ENCODE data around the gene ADORA2A.

Gene ADORA2A

DNA sequence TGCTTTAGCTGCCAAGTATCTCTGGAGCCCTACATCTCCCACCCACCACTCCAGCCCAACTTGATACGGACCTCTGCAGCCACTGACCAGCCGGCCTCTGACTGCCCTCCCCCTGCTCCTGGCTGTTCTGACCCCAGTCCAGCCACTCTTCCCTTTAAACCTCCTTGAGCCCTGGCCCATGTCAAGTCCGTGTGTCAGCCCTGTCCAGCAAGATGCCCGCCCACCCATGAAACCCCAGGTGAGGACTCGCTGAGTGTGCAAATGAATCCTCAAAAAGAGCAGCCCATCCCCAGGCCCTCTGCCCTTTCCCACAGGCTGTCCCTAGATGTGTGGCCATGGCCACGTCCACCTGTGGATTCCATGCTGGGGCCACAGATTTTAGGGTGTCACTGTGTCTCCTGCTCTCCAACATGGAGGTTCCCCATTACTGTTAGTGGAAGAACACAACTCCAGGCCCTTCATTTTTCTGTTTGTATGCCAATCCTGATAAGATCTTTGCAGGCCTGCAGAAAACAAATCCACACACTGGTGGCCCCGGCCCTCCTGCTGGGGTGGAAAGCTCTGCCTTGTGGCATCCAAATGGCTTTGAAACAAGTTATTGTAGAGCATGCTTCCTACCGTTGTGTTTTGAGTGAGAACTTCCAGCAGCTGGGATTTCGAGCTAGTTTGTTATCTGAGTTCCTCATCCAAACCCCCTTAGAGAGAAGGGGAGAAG lies 22.7 kb upstream of the ADORA2A start:
- no peak for DNase-seq

DNA sequence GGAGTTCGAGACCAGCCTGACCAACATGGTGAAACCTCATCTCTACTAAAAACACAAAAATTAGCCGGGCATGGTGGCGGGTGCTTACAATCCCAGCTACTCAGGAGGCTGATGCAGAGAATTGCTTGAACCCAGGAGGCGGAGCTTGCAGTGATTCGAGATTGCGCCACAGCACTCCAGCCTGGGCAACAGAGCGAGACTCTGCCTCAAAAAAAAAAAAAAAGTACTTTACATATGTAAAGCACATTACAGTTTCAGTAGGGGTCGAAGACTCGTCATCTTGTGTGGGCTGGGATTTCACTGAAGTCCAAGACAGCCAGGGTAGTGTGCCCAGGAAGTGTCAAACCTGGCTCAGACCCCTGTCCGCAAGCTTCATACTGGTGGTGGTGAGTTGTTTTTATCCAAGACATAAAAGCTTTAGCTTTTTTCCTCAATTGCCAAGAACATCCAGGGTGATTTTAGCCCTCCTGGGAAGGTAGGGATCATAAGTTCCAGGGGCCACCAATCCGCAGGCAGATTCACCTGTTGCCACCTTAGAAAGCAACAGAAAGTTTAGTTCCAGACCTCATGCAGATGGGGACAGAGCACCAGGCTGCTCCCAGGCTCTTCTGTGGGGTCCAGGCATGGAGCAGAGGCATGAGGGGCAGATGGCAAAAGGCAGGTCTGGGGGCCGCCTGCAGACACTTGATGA lies 21.6 kb upstream of the ADORA2A start:
- no peak for DNase-seq

DNA sequence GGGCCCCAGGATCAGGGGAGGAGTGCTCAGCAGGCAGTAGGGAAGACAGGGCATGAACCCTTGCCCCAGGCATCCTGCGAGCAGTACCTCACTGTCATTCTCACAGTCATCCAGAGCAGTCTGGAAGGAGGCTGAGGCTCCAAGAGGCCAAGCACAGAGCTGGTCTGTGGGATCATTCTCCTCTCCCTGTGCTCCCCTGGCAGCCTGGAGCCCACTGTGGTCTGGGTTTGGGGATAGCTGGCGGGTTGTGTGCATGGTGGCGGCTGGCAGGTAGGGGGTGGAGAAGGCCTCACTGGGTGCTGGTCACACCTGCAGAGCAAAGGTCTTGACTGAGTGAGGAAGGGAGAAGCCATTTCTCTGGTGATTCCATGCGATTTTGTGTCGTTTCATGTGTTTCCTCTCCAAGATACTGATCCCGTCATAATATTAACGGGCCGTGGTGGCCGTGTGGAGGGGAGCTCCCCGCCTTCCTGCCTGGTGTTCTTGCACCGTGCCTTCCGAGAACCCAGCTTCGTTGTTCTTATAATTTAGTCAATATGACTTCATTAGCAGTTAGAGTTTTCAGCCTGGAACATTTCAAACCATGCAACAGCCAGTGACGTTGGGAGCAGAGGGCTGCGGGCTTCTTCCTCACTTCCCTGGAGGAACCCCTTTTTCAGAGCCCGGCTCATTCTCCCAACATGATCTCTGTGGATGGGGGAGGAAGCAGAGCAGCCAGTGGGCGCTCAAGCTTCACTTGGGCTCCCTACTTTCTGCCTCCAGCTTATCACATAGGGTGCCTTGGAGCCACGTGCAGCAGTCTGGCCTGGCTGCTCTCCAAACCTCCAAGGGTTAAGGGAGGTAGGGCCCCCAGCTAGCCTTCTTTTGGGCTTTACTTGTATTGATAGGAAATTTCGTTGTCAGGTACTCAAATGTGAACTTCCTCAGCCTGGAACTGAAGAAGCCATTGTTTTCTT lies 20.8 kb upstream of the ADORA2A start:
- DNase-seq = no peak

GRCh38 chr22:24407278-24407665 lies 20.1 kb upstream of the ADORA2A start:
- no peak for DNase-seq

GRCh38 chr22:24407884-24408283 lies 19.5 kb upstream of the ADORA2A start:
- no peak for DNase-seq

DNA sequence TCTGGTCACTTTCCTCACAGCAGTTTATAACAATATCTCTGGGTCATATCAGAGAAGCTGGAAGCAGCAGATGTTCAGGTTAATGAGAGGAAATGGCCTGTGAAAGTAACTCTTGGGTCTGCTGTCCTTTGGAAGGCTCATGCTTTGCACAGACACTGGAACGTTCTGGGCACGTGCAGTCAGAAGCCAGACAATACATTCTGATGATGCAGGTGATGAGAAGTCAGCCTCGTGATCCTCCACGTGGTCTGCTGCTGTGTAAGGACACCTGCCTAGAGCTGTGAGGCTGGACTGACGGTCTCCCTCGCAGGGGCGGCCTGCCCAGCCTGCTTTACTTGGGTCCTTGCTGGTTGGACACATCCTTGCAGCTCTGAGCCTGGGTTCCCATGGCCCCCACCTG lies 18.8 kb upstream of the ADORA2A start:
- no peak for DNase-seq

DNA sequence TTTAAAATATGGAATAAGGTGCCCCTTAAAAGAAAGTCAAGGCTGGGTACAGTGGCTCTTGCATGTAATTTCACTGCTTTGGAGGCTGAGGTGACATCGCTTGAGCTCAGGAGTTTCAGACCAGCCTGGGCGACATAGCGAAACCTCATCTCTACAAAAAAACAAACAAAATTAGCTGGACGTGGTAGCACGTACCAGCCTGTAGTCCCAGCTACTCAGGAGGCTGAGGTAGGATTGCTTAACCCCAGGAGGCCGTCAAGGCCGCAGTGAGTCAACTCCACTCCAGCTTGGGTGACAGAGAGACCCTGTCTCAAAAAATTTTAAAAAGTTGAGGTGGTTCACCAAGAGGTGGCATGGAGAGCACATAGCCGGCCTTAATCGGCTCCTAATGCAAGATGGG lies 17.7 kb upstream of the ADORA2A start:
- DNase-seq = no peak

DNA sequence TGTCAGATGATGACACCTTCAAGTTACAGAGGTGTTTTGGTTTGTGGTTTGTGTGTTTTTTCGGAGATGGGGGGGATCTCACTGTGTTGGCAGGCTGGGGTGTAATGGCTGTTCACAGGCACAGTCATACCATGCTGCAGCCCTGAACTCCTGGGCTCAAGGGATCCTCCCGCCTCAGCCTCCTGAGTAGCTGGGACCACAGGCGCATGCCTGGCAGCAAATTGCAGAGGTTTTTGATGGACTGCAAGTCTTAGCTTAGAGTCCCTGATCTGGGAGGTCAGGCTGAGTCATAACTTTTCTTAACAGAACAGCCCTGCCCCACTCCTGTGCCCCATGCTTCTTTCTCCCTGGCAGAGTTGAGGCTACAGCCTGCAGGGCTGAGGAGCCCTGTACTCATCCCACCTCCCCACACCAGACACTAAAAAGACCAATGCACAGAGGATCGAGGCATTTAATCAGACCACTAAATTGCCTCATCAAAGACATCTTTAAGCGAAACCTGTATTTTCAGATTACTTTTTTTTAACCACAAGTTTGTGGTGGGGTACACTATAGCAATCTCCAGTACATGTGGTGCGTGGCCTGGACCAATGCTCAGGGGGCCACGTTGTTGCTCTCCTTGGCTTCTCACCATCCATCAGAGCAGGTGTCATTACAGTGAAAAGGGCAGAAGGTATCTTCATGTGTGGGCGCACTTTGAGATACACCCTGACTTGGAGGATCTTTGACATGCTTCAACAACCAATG lies 17.1 kb upstream of the ADORA2A start:
- no peak for DNase-seq

- DNase-seq = no peak
Observed at GRCh38 chr22:24411256-24412004, 16.0 kb upstream of the ADORA2A start.

GRCh38 chr22:24412274-24412673 lies 15.1 kb upstream of the ADORA2A start:
- no peak for DNase-seq

DNA sequence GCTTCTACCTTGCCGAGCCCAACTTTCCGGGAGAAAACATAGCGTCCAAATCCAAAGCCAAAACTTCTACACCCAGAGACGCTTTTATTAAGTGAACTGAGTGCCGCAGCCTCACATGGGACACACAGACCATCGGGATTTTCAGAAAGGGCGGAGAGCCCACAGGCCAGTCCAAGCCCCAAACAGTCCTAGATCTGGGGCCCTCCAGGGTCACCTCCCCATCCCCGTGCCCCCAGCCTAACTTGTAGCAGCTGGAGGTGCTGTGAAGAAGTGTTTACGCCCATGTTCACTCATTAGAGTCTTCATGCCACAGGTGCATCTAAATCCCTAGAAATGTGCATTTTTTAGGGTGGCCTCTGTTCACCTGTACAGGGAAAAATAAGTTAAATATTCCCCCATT lies 14.1 kb upstream of the ADORA2A start:
- no peak for DNase-seq

DNA sequence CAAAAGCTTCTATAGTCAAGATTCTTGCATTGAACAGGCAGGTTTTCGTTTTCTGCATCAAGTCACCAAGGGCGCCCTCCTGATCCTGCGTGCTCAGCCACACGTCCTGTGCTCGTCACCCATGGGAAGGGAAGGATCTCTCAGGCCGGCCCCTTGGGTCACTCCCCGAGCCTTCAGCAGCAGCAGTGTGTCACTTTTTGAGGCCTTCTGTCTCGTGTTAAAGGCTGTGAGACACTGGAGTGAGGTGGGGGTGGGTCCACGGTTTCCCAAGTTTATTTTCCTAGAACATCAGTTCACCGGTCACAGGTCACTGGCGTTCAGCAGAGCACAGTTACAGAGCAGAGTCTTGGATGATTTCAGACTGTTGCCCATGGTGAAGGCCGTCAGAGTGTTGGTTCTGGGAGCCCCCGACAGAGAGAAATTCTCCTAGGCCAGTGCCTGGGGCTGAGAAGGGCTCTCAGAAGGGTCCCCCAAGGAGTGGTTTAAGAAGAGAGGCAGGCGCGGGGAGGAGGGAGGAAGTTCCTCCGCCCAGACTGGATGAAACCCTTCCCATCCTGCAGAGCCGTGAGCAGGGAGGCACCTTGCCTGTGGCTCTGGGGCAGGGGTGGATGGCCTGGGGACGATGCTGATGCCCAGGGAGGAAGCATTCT lies 13.5 kb upstream of the ADORA2A start:
- DNase-seq = no peak

DNA sequence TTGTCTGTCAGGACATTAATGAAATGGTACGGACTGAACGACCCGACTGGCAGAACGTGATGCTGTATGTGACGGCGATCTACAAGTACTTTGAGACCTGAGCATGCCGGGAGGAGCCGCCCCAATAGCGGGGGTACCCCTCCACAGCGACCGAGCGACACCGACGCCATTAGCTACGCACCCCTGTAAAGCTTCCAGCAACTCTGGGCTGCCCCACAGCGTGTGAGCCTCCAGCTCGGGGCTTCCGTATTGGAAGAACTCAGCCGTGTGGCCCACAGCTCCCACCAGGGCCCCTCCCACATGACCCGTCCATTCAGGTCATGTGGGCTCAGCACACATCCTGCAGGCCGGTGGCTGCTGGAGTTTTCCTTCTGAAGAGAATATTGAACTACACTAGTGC lies 12.9 kb upstream of the ADORA2A start:
- DNase-seq = no peak

GRCh38 chr22:24414984-24415945 lies 12.1 kb upstream of the ADORA2A start:
- DNase-seq = no peak

DNA sequence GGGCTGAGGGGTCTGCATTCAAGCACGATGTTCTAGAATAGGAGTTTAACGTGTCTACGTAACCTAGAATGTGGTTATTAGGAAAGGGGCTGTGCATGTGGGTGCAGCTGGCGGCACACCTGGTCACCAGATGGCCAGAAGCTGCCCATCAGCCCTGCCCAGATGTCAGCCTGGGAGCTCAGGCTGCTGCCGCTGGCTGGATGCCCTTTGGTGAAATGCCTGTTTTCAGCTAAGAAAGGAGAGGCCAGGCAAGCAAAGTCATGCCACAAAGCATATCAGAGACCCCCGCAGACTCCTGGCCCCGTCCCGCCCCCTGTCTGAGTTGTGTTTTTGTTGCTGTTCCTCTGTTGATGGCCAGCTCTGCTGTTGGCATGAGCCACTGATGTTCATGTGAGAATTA lies 11.3 kb upstream of the ADORA2A start:
- no peak for DNase-seq

DNA sequence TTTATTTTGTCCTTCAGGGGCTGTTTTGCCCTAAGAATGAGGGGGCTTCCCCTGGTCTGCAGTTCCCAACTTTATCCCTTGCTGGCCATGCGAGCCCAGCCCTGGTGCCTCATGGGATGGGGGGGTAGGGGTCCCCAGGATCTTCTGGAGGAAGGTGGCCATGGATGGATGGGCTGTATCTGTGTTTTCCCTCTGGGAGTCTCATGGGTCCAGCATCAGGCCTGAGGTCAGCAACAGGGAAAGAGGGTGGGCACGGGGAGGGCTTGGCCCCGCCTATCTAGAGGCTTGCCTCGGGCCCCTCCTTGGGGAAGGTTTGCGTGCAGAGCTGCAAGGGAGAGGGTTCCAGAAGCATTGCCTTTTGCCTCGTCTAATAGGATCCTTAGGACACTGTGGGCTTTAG lies 10.8 kb upstream of the ADORA2A start:
- DNase-seq = no peak

GRCh38 chr22:24417200-24417599 lies 10.2 kb upstream of the ADORA2A start:
- DNase-seq = no peak

- no peak for DNase-seq
Observed at GRCh38 chr22:24417901-24418641, 9.3 kb upstream of the ADORA2A start.

DNA sequence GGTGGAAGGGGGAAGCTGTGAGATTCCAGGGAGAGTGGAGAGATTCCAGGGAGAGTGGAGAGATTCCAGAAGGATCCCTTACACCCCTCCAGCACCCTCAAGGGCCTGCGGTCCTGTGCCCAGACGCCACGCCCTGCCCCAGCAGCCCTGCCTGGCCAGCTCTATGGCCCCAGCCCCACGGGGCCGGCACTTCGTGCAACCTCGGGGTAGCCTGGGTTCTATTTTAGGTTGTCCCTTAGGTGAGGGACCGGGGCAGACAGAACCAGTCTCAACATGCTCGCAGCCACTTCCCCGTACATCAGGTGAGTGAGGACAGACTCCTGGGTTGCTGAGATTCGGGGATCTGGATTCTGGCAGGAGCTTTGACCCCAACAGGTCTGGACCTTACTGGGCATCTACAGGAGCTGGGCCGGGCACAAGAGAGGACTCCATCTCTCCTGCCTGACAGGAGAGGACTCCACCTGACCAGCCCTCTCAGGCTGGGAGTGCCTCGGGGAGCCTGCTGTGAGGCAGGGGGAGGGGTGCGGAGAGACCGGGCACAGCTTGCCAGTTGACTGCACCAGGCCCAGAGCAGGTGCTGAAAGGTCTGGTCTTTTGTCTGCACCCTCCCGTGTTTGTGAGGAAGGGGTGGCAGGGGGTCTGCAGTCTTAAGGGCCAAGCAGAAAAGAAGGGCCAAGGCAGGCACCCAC lies 8.5 kb upstream of the ADORA2A start:
- no peak for DNase-seq
